Astrocyte (in vitro differentiated cells and primary cell): ENCODE data around the gene PEX11G. TPM values are rescaled to one million over a fixed set of nuclear protein-coding genes. Genes with fewer than 3 reads are reported as not detected.

Experiments used
- DNase-seq: peaks from one replicate; pipeline ENCODE4 v3.0.0-alpha.2; 2010; ENCODE audit warnings: low read depth
- FAIRE-seq: peaks from 2 replicates; lab custom pipeline; 2011; peaks lifted over from hg19 to GRCh38; lab: Jason Lieb, UNC
- H2AFZ ChIP-seq: 2 replicates; pipeline ENCODE4 v1.6.0; 2012; ENCODE audit warnings: low read depth, low read length, inconsistent platforms
- H3K27ac ChIP-seq: 2 replicates; pipeline ENCODE4 v1.5.1; 2011; ENCODE audit warnings: low read depth, low read length, inconsistent platforms
- H3K27me3 ChIP-seq: 2 replicates; pipeline ENCODE4 v1.6.0; 2011; ENCODE audit warnings: low read length, inconsistent platforms; ENCODE audit not compliant: insufficient read depth
- H3K36me3 ChIP-seq: 2 replicates; pipeline ENCODE4 v1.5.1; 2011; ENCODE audit warnings: low read length, inconsistent platforms; ENCODE audit not compliant: insufficient read depth
- H3K4me1 ChIP-seq: 2 replicates; pipeline ENCODE4 v1.5.1; 2011; ENCODE audit warnings: low read length, inconsistent platforms; ENCODE audit not compliant: insufficient read depth
- H3K4me2 ChIP-seq: 2 replicates; pipeline ENCODE4 v1.6.0; 2012; ENCODE audit warnings: low read length, inconsistent platforms
- H3K4me3 ChIP-seq: 2 replicates; pipeline ENCODE4 v1.5.1; 2011; ENCODE audit warnings: low read depth, mild to moderate bottlenecking, low read length, inconsistent platforms; ENCODE audit not compliant: insufficient read depth
- H3K79me2 ChIP-seq: 2 replicates; pipeline ENCODE4 v1.6.0; 2012; ENCODE audit warnings: mild to moderate bottlenecking, low read length, inconsistent platforms; ENCODE audit not compliant: insufficient read depth
- H3K9ac ChIP-seq: 2 replicates; pipeline ENCODE4 v1.6.0; 2012; ENCODE audit warnings: mild to moderate bottlenecking, low read length, inconsistent platforms
- H3K9me3 ChIP-seq: 2 replicates; pipeline ENCODE4 v1.5.1; 2012; ENCODE audit warnings: low read depth, mild to moderate bottlenecking, low read length, inconsistent platforms; ENCODE audit not compliant: insufficient read depth
- H4K20me1 ChIP-seq: 2 replicates; pipeline ENCODE4 v1.6.0; 2012; ENCODE audit warnings: low read length, inconsistent platforms; ENCODE audit not compliant: insufficient read depth
- H3K27ac Mint-ChIP-seq: one replicate; pipeline ENCODE4 v1.8.0; 2021; ENCODE audit warnings: mild to moderate bottlenecking, mixed read lengths; ENCODE audit not compliant: unreplicated experiment
- H3K27me3 Mint-ChIP-seq: one replicate; pipeline ENCODE4 v1.8.0; 2021; ENCODE audit warnings: low read depth, mixed read lengths; ENCODE audit not compliant: unreplicated experiment
- H3K36me3 Mint-ChIP-seq: one replicate; pipeline ENCODE4 v1.8.0; 2021; ENCODE audit warnings: low read depth, mixed read lengths; ENCODE audit not compliant: unreplicated experiment
- H3K4me1 Mint-ChIP-seq: one replicate; pipeline ENCODE4 v1.8.0; 2021; ENCODE audit warnings: low read depth, mixed read lengths; ENCODE audit not compliant: unreplicated experiment
- H3K4me3 Mint-ChIP-seq: one replicate; pipeline ENCODE4 v1.8.0; 2021; ENCODE audit warnings: mild to moderate bottlenecking, moderate library complexity, mixed read lengths; ENCODE audit not compliant: unreplicated experiment
- H3K9me3 Mint-ChIP-seq: one replicate; pipeline ENCODE4 v1.8.0; 2021; ENCODE audit warnings: mild to moderate bottlenecking, mixed read lengths; ENCODE audit not compliant: unreplicated experiment
- CTCF ChIP-seq: IDR thresholded peaks from 2 replicates; pipeline ENCODE4 v1.5.1; 2011; ENCODE audit warnings: low read depth, mild to moderate bottlenecking, inconsistent platforms, low read length, moderate library complexity; ENCODE audit not compliant: insufficient read depth
- EZH2 ChIP-seq: IDR thresholded peaks from 2 replicates; pipeline ENCODE4 v1.6.1; 2012; ENCODE audit warnings: mild to moderate bottlenecking, low read length, inconsistent platforms; ENCODE audit not compliant: insufficient read depth
- total RNA-seq: library from RNA; stranded (reverse); gene quantifications from 2 replicates; pipeline ENCODE4 v1.2.1, GENCODE V29; 2021

The PEX11G gene
- total RNA-seq, 1 donor from 2014 or later: 1.7 TPM

- no peak for TF ChIP-seq EZH2
- H3K4me1 Mint-ChIP-seq: peaks cover 5% of the 10 kb centered on the region
- FAIRE-seq: no peak
- no peaks in the 10 kb centered on the region for H3K9me3 Mint-ChIP-seq
- DNase-seq: no peak
- H4K20me1 ChIP-seq: peaks cover 22% of the 10 kb centered on the region
- peaks cover 26% of the 10 kb centered on the region for H3K79me2 ChIP-seq
- no peaks in the 10 kb centered on the region for H3K27me3 ChIP-seq
- H3K4me3 ChIP-seq: no peak overlapping the region
- no peak overlapping the region for H3K9ac ChIP-seq
- no peak overlapping the region for H3K27ac Mint-ChIP-seq
- no peak overlapping the region for H3K4me3 Mint-ChIP-seq
- no peak overlapping the region for H3K4me2 ChIP-seq
- no peaks in the 10 kb centered on the region for H3K36me3 ChIP-seq
- H3K9me3 ChIP-seq: no peaks in the 10 kb centered on the region
- no peaks in the 10 kb centered on the region for H3K27me3 Mint-ChIP-seq
- H3K27ac ChIP-seq: no peak overlapping the region
- H2AFZ ChIP-seq: no peak overlapping the region
- H3K4me1 ChIP-seq: no peaks in the 10 kb centered on the region
- H3K36me3 Mint-ChIP-seq: peaks cover 5% of the 10 kb centered on the region
Measured at GRCh38 chr19:7428651-7429113, 60.2 kb downstream of the PEX11G start.

GRCh38 chr19:7427944-7428343 lies 60.9 kb downstream of the PEX11G start:
- TF ChIP-seq CTCF (no peak), EZH2 (no peak)
- no peaks in the 10 kb centered on the region for H3K27me3 ChIP-seq
- no peak overlapping the region for H2AFZ ChIP-seq
- Mint-ChIP-seq H3K27me3 (no peaks in the 10 kb centered on the region), H3K4me1 (peaks cover 5% of the 10 kb centered on the region), H3K27ac (no peak overlapping the region), H3K4me3 (no peak overlapping the region), H3K9me3 (no peaks in the 10 kb centered on the region), H3K36me3 (peaks cover 3% of the 10 kb centered on the region)
- H3K79me2 ChIP-seq: peaks cover 26% of the 10 kb centered on the region
- H3K36me3 ChIP-seq: no peaks in the 10 kb centered on the region
- DNase-seq (peak; percentile 64), FAIRE-seq (no peak)
- no peak overlapping the region for H3K9ac ChIP-seq
- H3K4me1 ChIP-seq: no peaks in the 10 kb centered on the region
- H3K9me3 ChIP-seq: no peaks in the 10 kb centered on the region
- no peak overlapping the region for H3K4me2 ChIP-seq
- no peak overlapping the region for H3K4me3 ChIP-seq
- H4K20me1 ChIP-seq: peaks cover 26% of the 10 kb centered on the region
- H3K27ac ChIP-seq: no peak overlapping the region

- FAIRE-seq (no peak), DNase-seq (no peak)
- Mint-ChIP-seq H3K27me3 (no peaks in the 10 kb centered on the region), H3K4me1 (peaks cover 11% of the 10 kb centered on the region), H3K36me3 (peaks cover 3% of the 10 kb centered on the region), H3K9me3 (no peaks in the 10 kb centered on the region), H3K27ac (peak overlapping the region; percentile 50), H3K4me3 (no peak overlapping the region)
- Histone ChIP-seq H3K27me3 (no peaks in the 10 kb centered on the region), H3K4me1 (no peaks in the 10 kb centered on the region), H3K36me3 (no peaks in the 10 kb centered on the region), H3K9ac (no peak overlapping the region), H3K27ac (no peak overlapping the region), H3K4me3 (no peak overlapping the region), H4K20me1 (peaks cover 26% of the 10 kb centered on the region), H3K9me3 (no peaks in the 10 kb centered on the region), H2AFZ (no peak overlapping the region), H3K4me2 (no peak overlapping the region), H3K79me2 (peaks cover 23% of the 10 kb centered on the region)
- TF ChIP-seq CTCF: no peak
- no peak for TF ChIP-seq EZH2
Measured at GRCh38 chr19:7426986-7427385, 61.8 kb downstream of the PEX11G start.

Other genes with a start within 250 kb of the PEX11G start
- gene INSR, start 194.6 kb downstream of the PEX11G start, total RNA-seq: 7.9 and 9.2 TPM in 2 replicates
- 44.6 and 45.2 TPM in 2 replicates for gene ARHGEF18, start 140.1 kb downstream of the PEX11G start, total RNA-seq
- 39.8 and 41.1 TPM in 2 replicates for gene ZNF358, start 27.1 kb upstream of the PEX11G start, total RNA-seq
- gene MCOLN1, start 33.6 kb upstream of the PEX11G start, total RNA-seq: 26.2 and 27.5 TPM in 2 replicates
- 81.9 and 90.2 TPM in 2 replicates for gene PNPLA6, start 46.7 kb upstream of the PEX11G start, total RNA-seq
- 2.8 and 4.1 TPM in 2 replicates for gene CAMSAP3, start 106.8 kb upstream of the PEX11G start, total RNA-seq
- 28.1 and 30.4 TPM in 2 replicates for gene XAB2, start 140.5 kb upstream of the PEX11G start, total RNA-seq
- 94.1 and 95.8 TPM in 2 replicates for gene PET100, start 140.8 kb upstream of the PEX11G start, total RNA-seq
- not detected in 2 replicates for gene PCP2, start 144.7 kb upstream of the PEX11G start, total RNA-seq
- 48.6 and 49.6 TPM in 2 replicates for gene STXBP2, start 148.1 kb upstream of the PEX11G start, total RNA-seq
- not detected in 2 replicates for gene RETN, start 180.0 kb upstream of the PEX11G start, total RNA-seq
- gene MCEMP1, start 188.1 kb upstream of the PEX11G start, total RNA-seq: not detected in 2 replicates
- 110 and 121 TPM in 2 replicates for gene TRAPPC5, start 191.8 kb upstream of the PEX11G start, total RNA-seq
- not detected in 2 replicates for gene FCER2, start 213.1 kb upstream of the PEX11G start, total RNA-seq
- not detected in 2 replicates for gene CLEC4G, start 243.1 kb upstream of the PEX11G start, total RNA-seq